ENCODE data around the gene TMPRSS13.

The TMPRSS13 gene

DNA sequence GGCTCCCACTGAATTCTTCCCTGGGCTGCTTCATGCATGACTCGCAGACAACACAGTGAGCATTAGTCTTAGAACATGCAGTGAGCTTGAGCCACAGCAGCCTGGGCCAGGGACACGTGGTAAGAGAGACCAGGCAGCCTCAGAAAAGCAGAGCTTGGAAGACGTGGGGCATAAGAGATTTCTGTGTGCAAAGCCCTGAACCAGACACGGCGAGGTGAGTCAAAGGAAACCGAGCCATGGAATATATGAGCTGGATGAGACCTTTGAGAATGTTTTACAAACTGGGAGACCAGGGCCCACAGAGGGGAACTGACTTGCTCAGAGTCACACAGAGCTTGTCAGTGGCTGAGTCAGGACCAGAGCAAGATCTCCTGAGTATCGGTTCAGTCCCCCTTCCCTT, 44.2 kb downstream of the TMPRSS13 start:
- DNase-seq, result no peak

DNA sequence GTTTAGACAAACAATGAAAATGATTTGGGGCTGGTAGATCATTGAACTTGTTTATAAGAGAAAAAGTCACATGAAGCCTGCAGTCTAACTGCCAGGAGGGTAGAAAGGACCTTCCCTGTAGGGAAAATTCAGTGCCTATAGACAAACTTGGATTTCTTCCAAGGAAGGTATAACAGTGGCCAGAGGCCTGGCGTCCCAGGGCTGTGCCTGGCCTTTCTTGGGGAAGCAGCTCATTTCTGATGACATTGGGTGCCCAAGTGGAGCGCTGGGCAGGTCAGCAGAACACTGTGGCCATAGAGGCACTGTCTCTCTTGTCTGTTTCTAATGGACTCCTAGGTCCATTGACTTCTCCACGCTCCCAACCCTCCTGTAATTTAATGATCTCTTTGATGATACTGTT, 46.1 kb downstream of the TMPRSS13 start:
- DNase-seq, result no peak

DNA sequence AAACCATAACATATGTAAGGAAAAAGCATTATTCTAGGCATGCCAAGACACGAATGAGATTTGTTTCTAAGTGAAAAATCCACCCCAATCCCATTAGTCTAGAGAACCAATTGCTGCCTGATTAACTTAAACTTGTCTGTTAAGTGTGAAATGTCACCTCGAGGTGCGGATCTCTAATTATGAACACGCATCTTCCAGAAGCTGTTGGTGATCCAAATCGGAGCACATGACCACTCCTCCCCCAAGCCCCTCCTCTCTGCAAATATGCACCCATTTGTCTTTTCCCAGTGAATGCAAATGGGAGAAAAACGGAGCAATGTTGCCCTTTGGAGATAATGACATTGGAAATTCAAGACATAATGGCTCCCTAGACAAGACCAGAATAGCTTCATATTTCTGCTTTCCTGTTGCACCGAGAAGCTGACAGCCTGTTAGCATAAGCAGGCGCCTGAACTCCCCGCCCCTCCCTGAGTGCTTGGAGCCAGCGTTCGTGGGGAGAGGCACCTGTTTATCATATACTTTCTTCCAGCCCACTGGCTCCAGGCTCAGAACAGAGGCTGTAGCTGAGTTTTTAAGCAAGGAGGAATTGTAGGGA, 46.8 kb downstream of the TMPRSS13 start:
- no peak for DNase-seq

GRCh38 chr11:117881217-117881616, 48.0 kb downstream of the TMPRSS13 start:
- DNase-seq, result no peak

DNA sequence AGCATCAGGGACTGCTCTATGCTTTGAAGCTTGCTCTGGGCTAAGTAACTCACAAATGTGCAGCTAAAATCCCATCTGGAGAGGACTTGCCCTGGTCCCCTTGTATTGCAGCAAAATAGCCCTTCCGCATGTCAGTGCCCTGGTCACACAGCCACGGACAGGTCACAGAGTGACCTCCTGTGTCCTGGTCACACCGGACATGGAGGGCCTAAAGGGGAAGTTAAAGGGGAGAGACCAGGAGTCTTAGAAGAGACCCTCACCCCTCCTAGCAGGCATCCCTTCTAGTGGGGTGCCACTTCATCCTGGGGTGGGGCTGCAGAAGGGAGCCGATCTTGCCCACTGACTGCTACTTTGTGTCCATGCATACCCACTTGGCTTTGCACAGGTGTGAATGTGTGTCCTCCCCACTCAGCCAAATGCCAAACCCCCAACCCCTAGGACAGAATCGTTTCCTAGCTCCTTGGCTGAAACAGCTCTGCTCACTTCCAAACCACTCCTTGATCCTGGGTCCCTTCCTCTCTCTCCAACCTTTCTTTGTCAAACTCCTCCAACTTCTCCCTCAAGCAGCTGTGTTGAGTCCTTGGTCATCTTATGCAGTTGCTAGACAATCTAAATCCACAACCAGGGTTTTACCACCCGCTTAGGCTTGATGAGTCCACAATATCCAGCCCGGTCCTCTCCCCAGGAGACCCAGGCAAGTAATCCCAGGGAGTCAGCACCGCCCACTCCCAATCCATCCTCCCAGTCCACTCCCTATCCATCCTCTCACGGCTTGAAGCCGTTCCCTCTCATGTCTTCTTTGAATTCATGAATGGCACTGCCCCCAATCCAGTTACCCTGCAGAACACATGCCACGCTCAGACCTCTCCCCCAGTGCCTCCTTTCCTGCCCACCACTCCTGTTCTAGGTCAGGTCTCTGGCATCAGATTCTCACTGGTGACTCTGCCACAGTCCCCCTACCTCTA, 49.4 kb downstream of the TMPRSS13 start:
- DNase-seq, result no peak

GRCh38 chr11:117878939-117879475, 50.2 kb downstream of the TMPRSS13 start:
- DNase-seq, result no peak

DNA sequence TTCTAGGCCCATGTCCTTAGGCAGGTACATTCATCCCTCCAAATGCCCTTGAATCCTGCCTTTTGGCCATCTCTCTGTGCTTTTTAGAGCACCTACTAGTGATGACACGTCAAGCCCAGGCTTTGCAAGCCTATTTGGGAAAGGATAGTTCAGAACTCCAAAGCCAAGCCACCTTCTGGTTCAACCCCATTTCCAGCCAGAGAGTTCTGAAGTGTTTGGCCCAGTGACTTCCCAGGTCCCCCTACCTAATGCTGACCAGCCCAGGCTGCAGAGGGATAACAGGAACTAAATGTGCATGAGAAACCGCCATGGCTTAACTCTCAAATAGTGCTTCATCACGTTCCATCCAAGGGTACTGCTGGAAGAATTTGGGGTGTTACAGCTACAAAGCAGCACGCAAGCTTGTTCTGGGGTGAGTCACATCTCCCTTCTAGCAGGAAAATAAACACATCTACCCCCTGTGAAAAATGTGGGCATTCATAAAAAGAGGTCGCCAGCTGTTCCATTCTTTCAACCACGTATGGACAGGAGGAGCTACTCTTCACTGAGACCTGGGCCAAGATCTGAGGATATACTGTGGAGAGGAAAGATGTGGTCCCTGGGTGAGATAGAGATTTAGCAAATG, 50.8 kb downstream of the TMPRSS13 start:
- DNase-seq, result no peak

GRCh38 chr11:117877120-117877784, 52.0 kb downstream of the TMPRSS13 start:
- DNase-seq, result no peak

GRCh38 chr11:117876341-117877119, 52.7 kb downstream of the TMPRSS13 start, which contains the start of gene FXYD6:
Gene FXYD6, minus strand, starts transcription at chr11:117876658. Its CDS starts 33,882 bp downstream, at chr11:117842776.
- no peak for DNase-seq

GRCh38 chr11:117876059-117876340, 53.2 kb downstream of the TMPRSS13 start:
- no peak for DNase-seq

DNA sequence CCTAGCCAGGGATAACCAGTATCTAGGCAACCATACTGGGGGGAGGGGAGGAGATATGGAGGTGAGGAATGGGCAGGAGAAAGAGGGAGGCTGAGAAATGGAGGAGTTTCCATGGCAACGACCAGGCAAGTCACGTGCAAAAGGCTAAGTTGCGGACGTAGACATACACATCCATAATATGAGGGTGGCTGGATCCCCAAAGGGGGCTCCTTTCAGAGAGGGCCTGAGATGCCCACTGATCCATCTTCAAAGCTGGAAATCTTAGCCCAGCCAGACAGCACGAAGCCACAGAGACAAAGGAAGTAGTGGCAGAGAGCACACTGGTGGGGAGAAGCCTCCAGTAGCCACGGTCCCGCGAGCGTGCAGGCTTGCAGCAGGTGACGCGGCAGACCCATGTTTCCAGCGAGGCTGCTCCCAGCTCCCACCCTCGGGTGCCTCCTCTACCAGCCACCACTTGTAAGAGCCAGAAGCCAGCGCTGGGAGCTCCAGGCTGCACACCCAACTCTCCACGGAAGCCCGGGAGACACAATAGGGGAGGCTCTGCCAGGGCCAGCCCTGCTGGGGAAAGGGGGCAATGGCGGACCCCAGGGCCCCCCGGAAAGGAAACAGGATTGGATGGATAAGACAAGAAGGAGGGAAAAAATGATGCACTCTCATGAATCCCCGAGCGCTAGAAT, 53.7 kb downstream of the TMPRSS13 start:
- DNase-seq, result no peak

- DNase-seq, result no peak
These were observed 54.3 kb downstream of the TMPRSS13 start for GRCh38 chr11:117874910-117875381.

DNA sequence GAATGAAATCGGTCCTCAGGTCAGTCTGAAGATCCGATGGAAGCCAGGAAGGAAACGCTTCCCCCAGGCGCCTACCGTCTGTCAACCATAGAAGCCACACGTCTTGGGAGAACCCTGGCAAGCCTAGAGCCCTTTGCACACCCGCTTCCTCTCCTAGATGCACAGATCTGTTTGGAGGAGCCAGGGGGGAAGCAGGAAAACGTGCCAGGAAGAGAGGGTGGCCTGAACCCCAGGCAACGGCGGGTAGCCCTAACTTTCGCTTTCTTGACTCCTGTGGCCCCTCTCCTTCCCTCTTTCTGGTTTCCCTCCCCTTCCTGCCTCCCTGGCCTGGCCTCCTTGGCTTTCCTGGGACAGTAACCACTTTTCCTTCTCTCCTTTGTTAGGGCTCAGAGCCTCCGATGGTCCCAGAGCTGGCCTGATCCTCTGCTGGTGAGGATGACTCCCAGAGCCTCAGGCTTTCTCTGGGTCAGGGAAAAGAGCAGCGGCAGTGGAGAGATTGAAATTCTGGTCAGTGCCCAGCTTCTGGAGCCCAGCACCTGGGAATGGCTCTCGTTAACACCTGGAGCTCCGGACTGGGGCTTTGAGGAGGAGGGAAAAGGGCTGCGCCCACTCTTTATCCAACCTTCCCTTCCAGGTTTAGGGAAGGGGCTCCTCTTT, 54.8 kb downstream of the TMPRSS13 start:
- no peak for DNase-seq

- no peak for DNase-seq
These were observed 55.4 kb downstream of the TMPRSS13 start for GRCh38 chr11:117873828-117874125.

DNA sequence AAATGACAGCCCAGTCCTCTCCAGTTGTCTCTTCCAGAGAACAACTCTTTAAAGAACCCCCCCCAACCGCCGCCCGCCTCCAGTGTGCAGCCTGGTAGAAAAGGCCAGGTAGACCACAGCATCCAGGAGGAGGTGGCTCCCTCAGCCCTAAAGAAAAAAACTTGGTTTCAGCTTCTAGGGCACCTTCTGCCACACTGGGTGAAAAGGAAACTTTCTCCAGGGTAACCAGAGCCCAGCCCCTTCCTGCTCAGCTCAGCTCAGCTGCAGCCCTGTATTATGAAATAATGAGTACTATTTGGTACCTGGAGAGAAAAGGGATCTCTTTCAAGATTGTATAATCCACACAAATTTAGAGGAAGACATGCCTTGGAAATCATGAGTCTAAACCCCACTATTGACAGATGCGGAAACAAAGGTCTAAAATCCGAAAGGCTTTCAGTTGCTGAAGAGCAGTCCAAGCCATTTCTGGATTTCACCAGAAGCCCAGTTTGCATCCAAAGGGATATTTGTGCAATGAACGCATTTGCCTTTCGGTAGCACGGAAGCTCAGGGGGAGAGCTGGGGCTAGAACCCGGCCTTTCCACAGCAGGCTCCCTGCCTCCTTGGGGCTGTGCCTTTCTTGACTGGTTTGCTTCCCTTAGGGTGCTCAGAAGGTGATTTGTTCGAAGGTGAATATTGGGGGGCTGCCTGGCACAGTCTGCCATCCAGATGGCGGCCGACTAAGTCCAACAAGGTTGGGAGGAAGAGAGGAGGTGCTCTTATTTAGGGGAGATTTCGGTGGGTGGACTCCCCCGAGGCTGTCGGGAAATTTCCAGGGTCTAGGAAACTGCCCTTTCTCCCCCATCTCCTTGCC, 56.0 kb downstream of the TMPRSS13 start:
- no peak for DNase-seq

GRCh38 chr11:117872420-117872961, 56.7 kb downstream of the TMPRSS13 start:
- DNase-seq, result no peak

GRCh38 chr11:117871784-117872183, 57.4 kb downstream of the TMPRSS13 start:
- no peak for DNase-seq

DNA sequence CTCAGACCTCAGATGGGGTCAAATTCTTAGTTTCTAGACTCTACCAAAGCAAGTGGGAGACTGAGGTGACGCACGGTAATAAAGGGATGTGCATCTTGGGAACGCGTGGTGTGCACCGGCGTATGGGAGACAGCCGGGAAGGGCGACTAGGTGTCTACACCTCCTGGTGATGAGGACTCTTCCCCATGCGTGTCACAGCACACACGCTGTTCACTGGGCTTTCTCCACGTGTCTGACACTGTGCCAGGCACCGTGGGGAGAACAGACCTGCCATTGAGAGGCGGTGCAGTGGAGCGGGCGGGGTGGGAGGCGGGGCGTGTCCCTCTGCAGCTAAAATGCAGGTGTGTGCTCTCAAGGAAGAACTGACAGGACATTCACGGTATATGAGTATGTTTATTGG, 58.0 kb downstream of the TMPRSS13 start:
- DNase-seq, result no peak

- DNase-seq, result no peak
These were observed 58.9 kb downstream of the TMPRSS13 start for GRCh38 chr11:117870103-117870952.
